C4-2B (cell line): ENCODE data around the gene ROBO3.

Experiments
- CTCF ChIP-seq: fragments of 450-650 bp; conservative IDR thresholded peaks from 2 replicates; pipeline ENCODE4 v1.5.1; 2017; ENCODE audit warnings: mild to moderate bottlenecking
- ZFX ChIP-seq: fragments of 450-650 bp; IDR thresholded peaks from 2 replicates; pipeline ENCODE4 v1.6.1; 2017

DNA sequence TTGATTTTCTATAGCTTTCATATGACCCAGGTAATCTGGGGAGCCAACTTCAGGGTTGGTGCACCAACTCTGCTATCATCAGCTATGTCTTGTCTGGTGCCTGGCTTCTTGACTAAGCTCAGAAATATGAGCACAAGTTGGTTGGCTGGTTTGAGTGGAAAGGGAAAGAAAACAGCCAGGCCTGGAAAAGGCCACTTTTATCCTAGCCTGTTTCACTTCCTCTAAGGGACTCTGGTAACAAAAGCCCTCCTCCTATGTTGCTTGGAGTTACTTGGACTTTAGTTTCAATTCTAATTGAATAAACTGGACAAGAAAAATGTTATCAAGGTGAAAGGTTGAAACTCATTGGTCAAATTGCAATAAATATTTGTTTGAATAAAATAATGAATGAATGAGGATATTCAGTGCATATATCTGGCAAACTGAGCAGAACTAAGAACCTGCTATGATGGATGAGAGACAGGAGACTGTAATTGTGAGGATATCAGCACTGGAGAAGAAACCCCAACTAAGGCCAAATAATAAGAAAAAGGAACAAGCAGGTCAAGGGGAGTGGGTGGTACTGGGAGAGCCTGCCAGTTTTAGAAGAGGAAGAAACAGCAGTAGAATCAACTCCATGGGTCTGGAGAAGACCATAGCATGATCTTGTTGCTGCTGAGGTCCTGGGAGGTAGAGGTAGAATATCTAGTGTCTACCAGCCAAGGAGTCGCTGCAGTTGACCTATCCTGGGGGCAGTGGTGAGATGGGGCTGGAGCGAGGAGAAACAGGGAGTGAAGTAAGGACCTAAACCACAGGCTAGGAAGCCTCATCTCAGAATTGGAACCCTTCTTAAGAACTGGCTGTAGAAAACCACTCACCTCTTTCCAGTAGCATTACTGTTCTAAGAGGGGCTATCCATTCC is 24.2 kb downstream of the ROBO3 start:
- no peak for TF ChIP-seq CTCF
- TF ChIP-seq ZFX: no peak
